ENCODE measurements around the gene TRPM4.

DNA sequence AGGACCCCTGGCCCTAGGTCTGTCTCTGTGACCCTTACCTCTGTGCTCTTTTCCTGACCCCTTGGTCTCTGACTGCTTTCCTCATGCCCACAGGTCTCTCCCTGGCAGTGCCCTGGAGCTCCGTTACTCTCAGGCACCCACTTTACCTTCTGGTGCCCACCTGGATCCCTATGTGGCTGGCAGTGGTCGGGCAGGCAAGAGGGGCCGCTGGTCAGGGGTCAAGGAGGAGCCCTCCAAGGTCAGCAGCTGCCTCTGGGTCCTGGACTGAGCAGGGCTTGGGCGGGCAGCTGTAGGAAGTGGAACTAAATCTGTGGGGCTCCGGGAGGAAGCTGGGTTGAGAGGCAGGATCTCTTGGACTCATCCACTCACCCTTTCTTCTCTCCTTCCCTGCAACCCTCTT lies 21.9 kb upstream of the TRPM4 start:
- no peak for TF ChIP-seq EZH2 (IDR thresholded peaks at IDR 0.05; ENCODE audit: borderline replicate concordance, low read length)
- TF ChIP-seq, protein P1, sequence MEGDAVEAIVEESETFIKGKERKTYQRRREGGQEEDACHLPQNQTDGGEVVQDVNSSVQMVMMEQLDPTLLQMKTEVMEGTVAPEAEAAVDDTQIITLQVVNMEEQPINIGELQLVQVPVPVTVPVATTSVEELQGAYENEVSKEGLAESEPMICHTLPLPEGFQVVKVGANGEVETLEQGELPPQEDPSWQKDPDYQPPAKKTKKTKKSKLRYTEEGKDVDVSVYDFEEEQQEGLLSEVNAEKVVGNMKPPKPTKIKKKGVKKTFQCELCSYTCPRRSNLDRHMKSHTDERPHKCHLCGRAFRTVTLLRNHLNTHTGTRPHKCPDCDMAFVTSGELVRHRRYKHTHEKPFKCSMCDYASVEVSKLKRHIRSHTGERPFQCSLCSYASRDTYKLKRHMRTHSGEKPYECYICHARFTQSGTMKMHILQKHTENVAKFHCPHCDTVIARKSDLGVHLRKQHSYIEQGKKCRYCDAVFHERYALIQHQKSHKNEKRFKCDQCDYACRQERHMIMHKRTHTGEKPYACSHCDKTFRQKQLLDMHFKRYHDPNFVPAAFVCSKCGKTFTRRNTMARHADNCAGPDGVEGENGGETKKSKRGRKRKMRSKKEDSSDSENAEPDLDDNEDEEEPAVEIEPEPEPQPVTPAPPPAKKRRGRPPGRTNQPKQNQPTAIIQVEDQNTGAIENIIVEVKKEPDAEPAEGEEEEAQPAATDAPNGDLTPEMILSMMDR (conservative IDR thresholded peaks at IDR 0.05 in 1 of 2, IDR thresholded peaks at IDR 0.05 in 1 of 2; ENCODE audit: extremely low read depth in 1 of 2, insufficient read depth in 1 of 2, low read depth in 1 of 2, low read length in 2 of 2): no peak

All from mammary epithelial cell (primary cell).